A549 (cell line): Measurements from ENCODE around the gene ACTN1. TPM values are rescaled to one million over a fixed set of nuclear protein-coding genes. Genes with fewer than 3 reads are reported as not detected.

Experiments used
- ATAC-seq, 2 experiments: fragments of 200-7000 bp in 1 of 2; fragments of >200 bp in 1 of 2; cut with Nextera tagmentation in 1 of 2; cut with Tn5 transposase in 1 of 2; 3 replicates each; pipeline versions ENCODE4 v1.8.0 to v1.9.1; 2018 to 2020; ENCODE audit warnings: mild to moderate bottlenecking in 1 of 2, moderate library complexity in 1 of 2
- CTCF ChIA-PET: fragments of 300-600 bp; sonication (Branson Sonifier 250); formaldehyde crosslinking; extraction: SDS; loops from one replicate; lab custom pipeline; 2021; ENCODE audit warnings: antibody characterized with exemption, inconsistent platforms; lab: Yijun Ruan, JAX
- POLR2A ChIA-PET: fragments of 350-600 bp; formaldehyde crosslinking; extraction: SDS; loops from one replicate; lab custom pipeline; 2021; ENCODE audit warnings: antibody characterized with exemption, inconsistent platforms; lab: Yijun Ruan, JAX
- DNase-seq, 2 experiments: peaks; one replicate each; pipeline versions ENCODE4 v3.0.0 to v3.0.0-alpha.2; 2011 to 2016; ENCODE audit warnings: low read depth in 1 of 2, low spot score in 1 of 2
- FAIRE-seq: peaks from 2 replicates; lab custom pipeline; 2011; peaks lifted over from hg19 to GRCh38; lab: Jason Lieb, UNC
- H3K27ac ChIP-seq, 2 experiments: fragments of >200 bp; sonication (Bioruptor Twin); formaldehyde crosslinking; 3 replicates each; pipeline ENCODE4 v1.5.1; 2016 to 2017
- H3K4me1 ChIP-seq: fragments of >200 bp; sonication (Bioruptor Twin); formaldehyde crosslinking; 3 replicates; pipeline ENCODE4 v1.6.1; 2016
- H3K4me2 ChIP-seq: fragments of >200 bp; sonication (Bioruptor Twin); formaldehyde crosslinking; 3 replicates; pipeline ENCODE4 v1.6.1; 2016
- H3K4me3 ChIP-seq: fragments of >200 bp; sonication (Bioruptor Twin); formaldehyde crosslinking; 3 replicates; pipeline ENCODE4 v1.5.1; 2016
- H3K9me3 ChIP-seq: fragments of >200 bp; sonication (Bioruptor Twin); formaldehyde crosslinking; 3 replicates; pipeline ENCODE4 v1.6.1; 2016
- BHLHE40 ChIP-seq: IDR thresholded peaks from 2 replicates; pipeline ENCODE4 v1.6.1; 2012; ENCODE audit warnings: low read depth, low read length, inconsistent platforms
- CBX2 ChIP-seq: fragments of 200-600 bp; sonication (generic); IDR thresholded peaks from 2 replicates; pipeline ENCODE4 v1.6.1; 2016; ENCODE audit warnings: low read depth, mild to moderate bottlenecking, borderline replicate concordance
- CEBPB ChIP-seq, 2 experiments: fragments of >200 bp in 1 of 2; sonication (Bioruptor Twin) in 1 of 2; formaldehyde crosslinking in 1 of 2; IDR thresholded peaks; 2 replicates each; pipeline ENCODE4 v1.6.1; 2012 to 2016
- CHD4 ChIP-seq: fragments of 200-600 bp; sonication (generic); IDR thresholded peaks from 2 replicates; pipeline ENCODE4 v1.6.1; 2016; ENCODE audit warnings: antibody characterized with exemption, mild to moderate bottlenecking, borderline replicate concordance
- CTCF ChIP-seq: fragments of >200 bp; sonication (Bioruptor Twin); formaldehyde crosslinking; IDR thresholded peaks from 3 replicates; pipeline ENCODE4 v1.5.1; 2016
- E2F6 ChIP-seq: IDR thresholded peaks from 2 replicates; pipeline ENCODE4 v1.6.1; 2012; ENCODE audit warnings: low read depth, borderline replicate concordance
- EHMT2 ChIP-seq: fragments of 200-600 bp; sonication (generic); IDR thresholded peaks from 2 replicates; pipeline ENCODE4 v1.6.1; 2016; ENCODE audit warnings: antibody characterized with exemption, low read depth, mild to moderate bottlenecking, moderate library complexity
- ELK1 ChIP-seq: fragments of 150-350 bp; IDR thresholded peaks from 2 replicates; pipeline ENCODE4 v1.6.1; 2014; ENCODE audit warnings: low read depth, mild to moderate bottlenecking, low read length
- FOSB ChIP-seq: fragments of 250-450 bp; sonication (Bioruptor Pico); IDR thresholded peaks from 2 replicates; pipeline ENCODE4 v1.5.0; 2020; ENCODE audit warnings: mild to moderate bottlenecking, moderate library complexity
- FOXS1 ChIP-seq: fragments of 250-450 bp; sonication (Bioruptor Pico); IDR thresholded peaks from 2 replicates; pipeline ENCODE4 v1.5.0; 2020; ENCODE audit warnings: mild to moderate bottlenecking, moderate library complexity
- HDAC2 ChIP-seq: fragments of 200-600 bp; sonication (generic); IDR thresholded peaks from 2 replicates; pipeline ENCODE4 v1.6.1; 2016
- HMGXB4 ChIP-seq: fragments of 250-450 bp; sonication (Bioruptor Pico); IDR thresholded peaks from 2 replicates; pipeline ENCODE4 v1.5.0; 2021; ENCODE audit warnings: mild to moderate bottlenecking, moderate library complexity, borderline replicate concordance
- HOXA7 ChIP-seq: fragments of 250-450 bp; sonication (Bioruptor Pico); IDR thresholded peaks from 2 replicates; pipeline ENCODE4 v1.5.0; 2020; ENCODE audit warnings: mild to moderate bottlenecking, moderate library complexity
- HOXB13 ChIP-seq: fragments of 250-450 bp; sonication (Bioruptor Pico); IDR thresholded peaks from 2 replicates; pipeline ENCODE4 v1.5.0; 2020; ENCODE audit warnings: low read depth, mild to moderate bottlenecking, moderate library complexity
- HOXB5 ChIP-seq: fragments of 250-450 bp; sonication (Bioruptor Pico); IDR thresholded peaks from 2 replicates; pipeline ENCODE4 v1.5.0; 2020; ENCODE audit warnings: mild to moderate bottlenecking, moderate library complexity
- JUN ChIP-seq, 2 experiments: fragments of >200 bp; sonication (Bioruptor Twin); formaldehyde crosslinking; IDR thresholded peaks; 2 replicates in 1 of 2; 3 replicates in 1 of 2; pipeline ENCODE4 v1.6.1; 2016 to 2017
- JUNB ChIP-seq: fragments of >200 bp; sonication (Bioruptor Twin); formaldehyde crosslinking; IDR thresholded peaks from 2 replicates; pipeline ENCODE4 v1.6.1; 2016
- KDM1A ChIP-seq: fragments of 200-600 bp; sonication (generic); IDR thresholded peaks from 2 replicates; pipeline ENCODE4 v1.6.1; 2016; ENCODE audit warnings: low read depth, mild to moderate bottlenecking
- KDM5A ChIP-seq: fragments of 200-600 bp; sonication (generic); IDR thresholded peaks from 2 replicates; pipeline ENCODE4 v1.6.1; 2016; ENCODE audit warnings: antibody characterized with exemption, mild to moderate bottlenecking
- MAX ChIP-seq: IDR thresholded peaks from 2 replicates; pipeline ENCODE4 v1.6.1; 2012
- NFE2L2 ChIP-seq: fragments of 150-350 bp; conservative IDR thresholded peaks from 2 replicates; pipeline ENCODE4 v1.6.1; 2014; ENCODE audit warnings: low read length
- PHF8 ChIP-seq: fragments of 200-600 bp; sonication (generic); IDR thresholded peaks from 2 replicates; pipeline ENCODE4 v1.6.1; 2016; ENCODE audit warnings: low read depth, mild to moderate bottlenecking, antibody characterized with exemption, moderate library complexity, borderline replicate concordance
- RAD21 ChIP-seq, 2 experiments: fragments of >200 bp in 1 of 2; sonication (Bioruptor Twin) in 1 of 2; formaldehyde crosslinking in 1 of 2; IDR thresholded peaks in 1 of 2; conservative IDR thresholded peaks in 1 of 2; 2 replicates in 1 of 2; 3 replicates in 1 of 2; pipeline ENCODE4 v1.6.1; 2012 to 2018; ENCODE audit warnings: inconsistent platforms in 1 of 2
- RARB ChIP-seq: fragments of 250-450 bp; sonication (Bioruptor Pico); IDR thresholded peaks from 2 replicates; pipeline ENCODE4 v1.8.0; 2021; ENCODE audit warnings: mild to moderate bottlenecking, moderate library complexity
- SMC3 ChIP-seq: fragments of >200 bp; sonication (Bioruptor Twin); formaldehyde crosslinking; IDR thresholded peaks from 3 replicates; pipeline ENCODE4 v1.6.1; 2018; ENCODE audit warnings: inconsistent platforms
- SREBF2 ChIP-seq: fragments of 450-650 bp; IDR thresholded peaks from 2 replicates; pipeline ENCODE4 v1.6.1; 2014; ENCODE audit warnings: mild to moderate bottlenecking, moderate library complexity
- ZFP36 ChIP-seq: fragments of 450-650 bp; IDR thresholded peaks from 2 replicates; pipeline ENCODE4 v1.6.1; 2014; ENCODE audit warnings: borderline replicate concordance; ENCODE audit not compliant: partially characterized antibody
- ZSCAN20 ChIP-seq: fragments of 250-450 bp; sonication (Bioruptor Pico); IDR thresholded peaks from 2 replicates; pipeline ENCODE4 v1.8.0; 2022; ENCODE audit warnings: mild to moderate bottlenecking, moderate library complexity
- WGBS: methylation state at CpG from one replicate; pipeline ENCODE4 v1.1.6; 2017; ENCODE audit errors: missing lambda C conversion rate; 5-methylcytosine and 5-hydroxymethylcytosine counted together
- polyA plus RNA-seq, 4 experiments: library from polyadenylated mRNA; depleted of rRNA in 3 of 4; stranded (reverse); fragments of >200 nt; fragmentation: RNase III in 1 of 4; extraction: RNeasy Plus Mini Kit Qiagen cat#74134 plus additional on column Dnase treatment in 1 of 4; gene quantifications; 2 replicates in 3 of 4; 3 replicates in 1 of 4; pipeline ENCODE4 v1.2.3, GENCODE V29; 2011 to 2017

ACTN1 gene
- polyA plus RNA-seq, 2 of the 4 experiments (the other 2 are of a cell fraction) = 208 to 245 TPM

GRCh38 chr14:68977180-68977717 is 1.9 kb downstream of the ACTN1 start:
- no peak for FAIRE-seq
- Histone ChIP-seq H3K9me3 (no peaks in the 10 kb centered on the region), H3K4me3 (peak overlapping the region; percentile 98), H3K27ac (peak overlapping the region; percentile 96 to 99), H3K4me1 (peaks cover 57% of the 10 kb centered on the region), H3K4me2 (peak overlapping the region; percentile 79)
- DNase-seq = no peak
- 26% methylated on average over 8 of the region's 8 CpGs for WGBS
- ChIA-PET POLR2A (interaction anchor here (0.8 to 1.3 kb wide), 6 partner anchors 25 to 92 kb away, joined by 3 to 5 read pairs (median 4); no protein-coding TSS in a partner anchor), CTCF (interaction anchor here (1.0 to 2.9 kb wide), 15 partner anchors 9 to 130 kb away, joined by 3 to 15 read pairs (median 4); no protein-coding TSS in a partner anchor)
- TF ChIP-seq FOSB (CRISPR knock-in tag) (no peak), SMC3 (no peak), ZFP36 (no peak), EHMT2 (no peak), CHD4 (no peak), ELK1 (no peak), CEBPB (IDR thresholded peaks at IDR 0.05) (no peak), HDAC2 (no peak), NFE2L2 (no peak), HOXB13 (no peak), E2F6 (no peak), HOXB5 (no peak), RAD21 (conservative IDR thresholded peaks at IDR 0.05 in 1 of 2, IDR thresholded peaks at IDR 0.05 in 1 of 2) (no peak), KDM5A (no peak), SREBF2 (no peak), RARB (CRISPR knock-in tag) (no peak), FOXS1 (CRISPR knock-in tag) (no peak), JUNB (no peak), CBX2 (no peak), ZSCAN20 (CRISPR knock-in tag) (no peak)
- no peak; a peak in 1 of 6 replicates for ATAC-seq

- Histone ChIP-seq H3K4me1 (peaks cover 65% of the 10 kb centered on the region), H3K4me2 (peak overlapping the region; percentile 79), H3K27ac (peak overlapping the region; percentile 96 to 99), H3K4me3 (peak overlapping the region; percentile 98), H3K9me3 (no peaks in the 10 kb centered on the region)
- ATAC-seq (no peak), DNase-seq (no peak), FAIRE-seq (no peak)
- ChIA-PET POLR2A (interaction anchor here (0.8 to 1.3 kb wide), 4 partner anchors 24 to 92 kb away, joined by 3 to 5 read pairs (median 4); no protein-coding TSS in a partner anchor), CTCF (interaction anchor here (1.0 to 2.9 kb wide), 16 partner anchors 8 to 131 kb away, joined by 3 to 15 read pairs (median 4); no protein-coding TSS in a partner anchor)
- TF ChIP-seq JUN (IDR thresholded peaks at IDR 0.05) (no peak), ELK1 (no peak), KDM1A (no peak), MAX (no peak), ZSCAN20 (CRISPR knock-in tag) (no peak), HOXA7 (CRISPR knock-in tag) (no peak), CHD4 (no peak), CTCF (no peak), HOXB13 (no peak), KDM5A (no peak), HMGXB4 (CRISPR knock-in tag) (no peak), PHF8 (no peak), BHLHE40 (no peak)
- 74% methylated on average over 13 of the region's 13 CpGs for WGBS
Measured at GRCh38 chr14:68976160-68977067, 2.7 kb downstream of the ACTN1 start.
